Activated effector memory CD4-positive, alpha-beta T cell treated with Interleukin-2 at 50 U/mL for 16 hours (primary cell): ENCODE results near the gene PRKCZ.

Experiments used
- DNase-seq: peaks from one replicate; pipeline ENCODE4 v3.0.0-alpha.2; 2020

The PRKCZ gene

DNA sequence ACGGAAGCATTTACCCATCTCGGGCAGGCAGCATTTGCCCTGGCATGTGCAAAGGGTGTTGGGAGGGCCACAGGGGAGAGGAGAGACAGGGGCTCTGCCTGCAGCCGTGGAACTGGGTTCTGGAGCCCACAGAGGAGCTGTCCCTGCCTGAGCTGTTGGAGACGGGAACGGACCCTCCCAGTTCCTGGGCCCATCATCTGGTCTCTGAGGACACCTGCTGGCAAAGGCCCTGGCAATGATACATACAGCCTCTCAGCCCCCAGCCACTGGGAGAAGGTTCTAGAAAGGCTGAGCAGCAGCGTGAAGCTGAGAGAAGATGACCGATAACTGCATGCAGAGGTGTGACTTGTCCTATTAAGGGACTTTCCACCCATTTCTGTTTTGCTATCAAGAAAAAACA is 113.0 kb downstream of the PRKCZ start:
- no peak for DNase-seq

DNA sequence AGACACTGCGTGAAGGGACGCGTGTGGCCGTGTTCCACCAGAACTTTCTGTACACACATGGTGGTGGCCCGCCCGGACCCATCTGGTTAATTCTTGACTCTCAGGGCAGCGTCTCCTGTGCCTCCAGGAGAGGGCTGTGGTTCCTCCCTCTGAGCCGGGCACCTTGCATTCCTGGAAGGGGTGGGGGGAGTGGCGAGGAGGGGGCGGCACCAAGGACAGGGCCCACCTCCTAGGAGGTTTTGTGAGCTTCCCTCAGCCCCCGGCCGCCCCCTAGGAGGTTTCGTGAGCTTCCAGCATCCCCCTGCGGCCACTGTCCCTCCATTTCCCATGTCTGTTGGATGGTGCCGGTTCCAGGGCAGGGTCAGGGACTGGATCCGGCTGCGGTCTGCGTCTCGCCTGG is 115.4 kb downstream of the PRKCZ start:
- no peak for DNase-seq

DNA sequence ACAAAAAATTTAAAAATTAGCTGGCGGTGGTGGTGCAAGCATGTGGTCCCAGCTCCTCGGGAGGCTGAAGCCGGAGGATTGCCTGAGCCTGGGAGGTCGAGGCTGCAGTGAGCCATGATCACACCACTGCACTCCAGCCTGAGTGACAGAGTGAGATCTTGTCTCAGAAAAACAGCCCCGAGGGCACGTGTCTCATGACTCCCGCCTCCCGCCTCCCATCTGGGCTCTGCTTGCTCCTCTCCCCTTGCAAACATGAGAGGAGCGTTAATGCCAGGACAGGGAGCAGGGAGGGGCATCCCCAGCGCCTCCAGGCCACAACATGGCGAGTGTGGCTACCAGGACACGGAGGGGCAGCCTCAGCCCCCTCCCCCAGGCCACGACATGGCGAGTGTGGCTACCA is 116.0 kb downstream of the PRKCZ start:
- no peak for DNase-seq

DNA sequence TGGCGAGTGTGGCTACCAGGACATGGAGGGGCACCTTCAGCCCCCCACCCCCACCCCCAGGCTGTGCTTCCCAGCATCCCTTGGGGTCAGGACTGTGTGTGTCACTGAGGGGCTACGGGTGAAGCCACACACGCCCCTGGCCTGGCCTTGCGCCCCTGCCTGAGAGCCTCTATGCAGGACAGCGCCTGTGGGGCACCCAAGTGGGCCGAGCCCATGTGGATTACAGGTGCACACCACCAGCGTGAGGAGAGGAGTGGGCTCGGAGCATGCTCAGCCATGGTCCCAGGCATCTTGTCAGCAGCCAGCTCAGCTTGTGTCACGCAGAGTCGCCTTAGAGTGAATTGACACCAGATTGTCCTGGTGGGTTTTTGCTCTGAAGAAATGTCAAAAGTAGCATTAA is 116.5 kb downstream of the PRKCZ start:
- no peak for DNase-seq

DNA sequence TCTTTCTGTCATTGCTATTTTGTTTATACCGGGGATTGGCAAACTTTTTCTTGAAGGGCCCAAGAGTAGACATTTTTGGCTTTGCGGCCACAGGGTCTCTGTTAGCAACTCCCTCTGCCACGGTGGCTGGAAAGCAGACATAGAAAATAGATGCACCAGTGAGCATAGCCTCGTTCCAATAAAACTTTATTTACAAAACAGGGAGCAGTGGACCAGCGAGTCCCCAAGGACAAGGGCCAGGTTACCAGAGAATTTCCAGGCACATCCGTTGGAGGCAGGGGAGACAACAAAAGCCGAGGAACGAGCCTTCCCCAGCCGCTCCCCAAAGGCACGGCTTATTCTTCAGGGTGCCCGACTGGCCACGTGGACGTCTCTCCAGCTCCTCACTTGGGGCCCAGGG is 117.9 kb downstream of the PRKCZ start:
- no peak for DNase-seq

DNA sequence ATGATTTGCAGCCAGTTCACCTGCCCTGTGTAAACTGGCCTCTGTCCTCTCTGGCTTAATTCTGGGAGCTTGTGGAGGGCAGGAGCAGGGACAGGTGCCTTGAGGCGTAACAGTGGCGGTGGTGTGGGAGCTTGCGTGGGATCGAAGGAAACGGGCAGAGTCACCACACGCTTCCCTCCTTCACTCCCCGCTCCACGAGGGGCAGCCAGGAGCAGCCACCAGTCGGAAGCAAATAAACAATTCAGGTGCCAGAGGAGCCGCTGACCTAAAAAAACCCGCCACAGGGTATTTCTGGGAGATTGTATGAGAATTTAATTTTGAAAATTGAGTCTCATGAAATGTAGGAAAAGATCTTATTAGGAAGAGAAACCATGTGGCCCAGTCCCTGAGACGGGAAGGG is 118.3 kb downstream of the PRKCZ start:
- DNase-seq, result no peak

DNA sequence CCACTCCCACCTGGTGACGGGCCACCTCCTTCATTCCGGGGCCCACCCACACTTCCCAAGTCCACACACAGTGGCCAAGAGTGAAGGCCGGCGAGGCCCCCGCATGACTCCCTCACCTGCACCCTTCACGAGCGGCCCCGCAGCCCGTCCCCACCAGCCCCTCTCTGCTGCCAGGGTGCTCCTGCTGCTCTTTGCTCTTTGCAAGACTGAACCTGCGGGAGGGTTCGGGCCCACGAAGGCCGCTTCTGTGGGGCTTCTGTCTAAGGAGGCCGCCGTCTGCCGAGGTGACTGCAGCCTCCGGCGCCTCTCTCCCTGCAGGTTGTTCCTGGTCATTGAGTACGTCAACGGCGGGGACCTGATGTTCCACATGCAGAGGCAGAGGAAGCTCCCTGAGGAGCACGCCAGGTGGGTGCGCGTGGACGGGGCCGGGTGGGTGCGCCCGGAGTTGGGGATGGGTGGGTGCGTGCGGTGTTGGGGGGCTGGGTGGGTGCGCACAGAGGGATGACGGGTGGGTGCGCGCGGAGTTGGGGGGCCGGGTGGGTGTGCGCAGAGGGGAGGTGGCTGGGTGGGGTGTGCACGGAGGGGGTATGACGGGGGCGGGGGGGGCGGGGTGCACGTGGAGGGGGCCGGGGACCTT is 119.1 kb downstream of the PRKCZ start:
- DNase-seq, result no peak

DNA sequence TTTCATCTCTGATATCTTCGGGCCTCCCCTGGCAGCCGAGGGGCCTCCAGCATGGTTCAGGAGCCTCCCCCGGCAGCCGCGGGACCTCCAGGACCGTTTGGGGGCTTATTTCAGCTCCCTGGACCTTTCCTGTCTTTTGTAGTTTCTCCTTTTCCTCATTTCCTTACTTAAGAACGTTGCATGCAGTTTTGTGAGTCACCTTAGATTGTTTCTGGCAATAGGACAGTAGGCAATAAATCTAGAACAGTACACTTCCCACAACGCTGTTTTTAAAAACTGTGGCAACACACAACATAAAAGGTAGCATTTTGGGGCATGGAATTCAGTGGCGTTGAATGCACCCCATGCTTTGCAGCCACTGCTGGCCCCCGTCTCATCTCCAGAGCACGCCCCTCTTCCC is 120.0 kb downstream of the PRKCZ start:
- no peak for DNase-seq

DNA sequence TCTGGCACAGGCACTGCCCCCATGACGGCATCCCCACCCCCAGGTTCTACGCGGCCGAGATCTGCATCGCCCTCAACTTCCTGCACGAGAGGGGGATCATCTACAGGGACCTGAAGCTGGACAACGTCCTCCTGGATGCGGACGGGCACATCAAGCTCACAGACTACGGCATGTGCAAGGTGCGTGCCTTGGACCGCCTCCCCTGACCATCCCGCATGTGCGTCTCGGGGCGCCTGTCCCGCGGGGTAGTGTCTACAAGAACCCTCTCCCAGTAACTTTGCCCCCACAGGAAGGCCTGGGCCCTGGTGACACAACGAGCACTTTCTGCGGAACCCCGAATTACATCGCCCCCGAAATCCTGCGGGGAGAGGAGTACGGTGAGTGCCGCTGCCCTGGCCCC is 121.8 kb downstream of the PRKCZ start:
- no peak for DNase-seq

DNA sequence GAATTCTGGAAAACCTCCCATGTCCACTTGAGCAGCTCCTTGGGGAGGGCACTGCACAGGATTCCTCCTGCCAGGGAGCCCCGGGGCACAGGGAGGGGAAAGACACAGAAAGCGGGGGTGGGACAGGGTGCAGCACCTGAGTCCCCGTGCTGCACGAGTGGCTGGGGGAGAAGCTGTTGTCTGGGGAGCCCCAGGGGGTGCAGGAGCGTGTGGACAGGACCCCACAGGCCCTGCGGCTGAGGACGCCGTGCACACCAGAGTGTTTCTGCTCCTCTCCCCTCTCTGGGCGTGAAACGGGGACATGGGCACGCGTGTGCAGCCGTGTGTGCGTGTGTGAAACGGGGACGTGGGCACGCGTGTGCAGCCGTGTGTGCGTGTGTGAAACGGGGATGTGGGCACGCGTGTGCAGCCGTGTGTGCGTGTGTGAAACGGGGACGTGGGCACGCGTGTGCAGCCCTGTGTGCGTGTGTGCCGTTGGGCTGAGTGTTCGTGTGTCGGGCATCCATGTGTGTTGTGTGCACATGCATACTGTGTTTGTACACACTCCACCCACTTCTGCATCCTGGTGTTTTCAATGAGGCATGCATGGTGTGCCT is 122.4 kb downstream of the PRKCZ start:
- DNase-seq, result no peak

DNA sequence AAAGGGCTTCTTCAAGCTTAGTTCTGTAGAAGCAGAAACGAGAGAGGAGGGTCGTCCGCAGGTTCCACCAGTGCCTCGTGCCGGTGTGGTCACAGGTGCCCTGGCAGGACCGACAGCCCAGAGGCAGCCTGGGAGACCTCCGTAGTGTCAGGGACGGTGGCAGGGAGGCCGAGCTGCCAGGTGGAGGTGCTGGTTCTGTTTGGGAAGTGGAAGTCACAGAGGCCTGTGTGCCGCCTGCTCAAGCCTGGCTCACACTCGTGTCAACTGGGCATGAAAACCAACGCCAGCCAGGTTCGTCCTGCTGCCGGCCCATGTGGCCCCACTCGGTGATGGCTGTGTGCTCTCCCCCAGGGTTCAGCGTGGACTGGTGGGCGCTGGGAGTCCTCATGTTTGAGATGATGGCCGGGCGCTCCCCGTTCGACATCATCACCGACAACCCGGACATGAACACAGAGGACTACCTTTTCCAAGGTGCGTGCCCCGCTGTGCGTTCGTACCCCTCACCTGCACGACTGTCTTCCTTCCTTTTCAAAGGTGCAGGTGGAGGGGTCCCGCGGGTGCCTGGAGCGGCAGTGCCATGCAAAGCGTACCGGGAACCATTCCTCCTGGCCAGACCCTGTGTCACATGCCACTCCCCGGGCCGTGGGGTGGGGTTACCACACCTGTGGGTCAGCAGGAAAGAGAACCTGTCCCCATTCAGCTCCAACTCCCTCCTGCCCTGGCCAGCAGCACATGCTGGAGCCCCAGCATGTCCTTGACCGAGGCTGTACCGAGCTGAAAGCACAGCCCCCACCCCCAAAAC is 123.5 kb downstream of the PRKCZ start:
- DNase-seq, result no peak

DNA sequence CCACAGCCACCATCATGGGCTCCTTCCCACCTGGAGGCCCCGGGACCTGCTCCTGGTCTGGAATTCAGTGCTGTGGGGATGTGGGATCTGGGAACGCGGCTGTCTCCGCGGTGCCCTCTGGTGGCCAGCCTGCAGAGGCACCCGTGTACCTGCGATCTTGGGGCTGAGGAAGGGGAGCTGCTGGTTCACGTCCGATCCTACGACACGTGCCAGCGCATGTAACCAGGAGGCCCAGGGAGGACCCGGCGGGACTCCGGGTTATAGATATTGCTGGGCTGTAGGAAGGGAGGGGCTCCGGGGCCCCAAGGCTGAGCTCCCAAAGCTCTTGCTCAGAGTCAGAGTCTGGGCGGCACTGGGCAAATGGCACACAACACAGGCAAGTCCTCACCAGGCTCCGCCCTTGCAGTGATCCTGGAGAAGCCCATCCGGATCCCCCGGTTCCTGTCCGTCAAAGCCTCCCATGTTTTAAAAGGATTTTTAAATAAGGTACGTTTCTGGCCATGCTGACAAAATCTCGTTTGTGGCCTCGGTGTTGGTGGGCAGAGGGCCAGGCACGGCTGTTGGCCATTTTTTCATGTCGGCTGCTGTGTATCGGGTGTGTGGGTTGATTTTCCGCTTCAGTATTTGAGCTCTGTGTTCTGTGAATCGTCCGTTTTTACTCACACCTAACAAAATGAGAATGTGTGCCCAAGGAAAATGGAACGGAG is 124.3 kb downstream of the PRKCZ start:
- DNase-seq, result no peak

DNA sequence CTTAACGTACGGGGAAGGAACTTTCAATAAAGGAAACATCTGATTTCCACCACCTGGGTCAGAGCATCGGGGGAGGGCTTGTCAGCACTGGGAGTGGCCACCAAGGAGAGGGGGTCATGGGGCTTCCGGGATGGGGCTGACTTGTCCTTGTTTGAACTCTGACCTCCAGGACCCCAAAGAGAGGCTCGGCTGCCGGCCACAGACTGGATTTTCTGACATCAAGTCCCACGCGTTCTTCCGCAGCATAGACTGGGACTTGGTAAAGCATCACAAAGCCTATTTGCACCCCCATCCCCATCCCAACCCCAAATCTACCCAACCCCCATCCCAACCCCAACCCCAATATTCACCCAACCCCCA is 124.8 kb downstream of the PRKCZ start:
- no peak for DNase-seq

DNA sequence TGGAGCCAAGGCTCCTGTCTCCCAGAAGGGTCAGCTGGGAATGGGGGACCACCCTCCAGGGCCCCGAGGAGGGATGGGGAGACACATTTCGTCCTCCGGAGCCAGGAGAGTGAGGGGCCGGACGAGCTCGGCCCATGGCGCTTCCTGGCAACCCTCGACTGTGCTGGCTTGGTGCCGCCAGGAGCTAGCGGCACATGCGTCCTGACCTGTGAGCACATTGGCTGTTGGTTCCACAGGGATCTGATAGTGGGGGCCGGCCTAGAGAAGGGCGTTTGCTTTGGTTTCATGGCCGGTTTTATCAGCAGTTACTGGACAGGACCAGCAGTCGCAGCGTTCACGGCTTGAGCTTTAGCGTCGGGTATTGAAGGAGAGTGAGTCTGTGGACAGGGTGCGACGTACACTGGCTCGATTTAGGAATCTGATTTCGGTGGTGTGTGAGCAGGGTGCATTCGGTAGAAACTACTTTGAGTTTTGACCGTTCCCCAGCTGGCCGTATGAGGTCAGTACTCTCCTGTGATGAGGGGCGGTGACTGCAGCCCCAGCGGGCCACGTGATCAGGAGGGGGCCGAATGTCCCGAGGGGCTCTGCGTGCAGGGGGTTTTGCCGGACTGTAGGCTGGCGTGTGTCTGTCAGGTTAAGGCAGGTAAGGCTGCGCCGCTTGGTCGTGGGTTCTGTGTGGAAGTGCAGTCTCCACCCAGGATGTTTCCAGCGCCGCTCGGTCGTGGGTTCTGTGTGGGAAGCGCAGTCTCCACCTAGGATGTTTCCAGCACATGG is 125.7 kb downstream of the PRKCZ start:
- no peak for DNase-seq

DNA sequence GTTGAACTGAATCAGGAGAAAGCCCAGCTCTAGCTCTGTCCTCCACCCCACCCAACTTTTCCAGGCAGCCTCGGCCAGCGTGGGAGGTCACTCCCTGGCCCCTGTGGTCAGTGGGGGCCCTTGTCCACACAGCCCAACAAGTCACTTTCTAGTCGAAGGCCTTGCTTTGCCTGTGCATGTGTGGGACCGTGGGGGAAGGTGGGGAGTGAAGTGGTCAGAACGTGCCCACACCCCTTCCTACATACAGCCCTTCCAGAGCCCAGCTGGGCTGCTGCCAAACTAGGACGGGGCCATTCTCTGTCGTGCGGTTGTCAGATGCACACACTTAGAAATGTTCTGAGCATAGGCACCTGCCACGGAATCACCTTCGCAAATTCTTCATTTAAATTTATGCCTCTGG is 126.4 kb downstream of the PRKCZ start:
- DNase-seq, result no peak

DNA sequence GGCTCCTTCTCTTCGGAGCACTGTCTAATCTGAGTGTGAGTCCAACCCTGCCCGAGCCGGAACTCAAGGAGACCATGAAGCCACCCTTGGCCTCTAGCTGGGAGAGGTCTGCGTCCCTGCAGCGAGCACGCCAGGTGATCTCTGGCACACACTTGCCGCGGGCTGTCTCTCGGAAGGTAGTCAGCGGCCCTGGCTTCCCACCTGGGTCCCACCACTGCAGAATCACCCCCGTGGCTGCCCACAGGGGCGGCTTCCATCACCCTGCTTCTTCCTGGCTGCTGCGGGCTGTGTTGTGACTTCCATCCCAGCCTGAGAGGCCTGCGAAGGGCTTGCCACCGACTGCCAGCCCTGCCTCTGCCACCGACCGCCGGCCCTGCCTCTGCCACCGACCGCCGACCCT is 127.3 kb downstream of the PRKCZ start:
- no peak for DNase-seq

DNA sequence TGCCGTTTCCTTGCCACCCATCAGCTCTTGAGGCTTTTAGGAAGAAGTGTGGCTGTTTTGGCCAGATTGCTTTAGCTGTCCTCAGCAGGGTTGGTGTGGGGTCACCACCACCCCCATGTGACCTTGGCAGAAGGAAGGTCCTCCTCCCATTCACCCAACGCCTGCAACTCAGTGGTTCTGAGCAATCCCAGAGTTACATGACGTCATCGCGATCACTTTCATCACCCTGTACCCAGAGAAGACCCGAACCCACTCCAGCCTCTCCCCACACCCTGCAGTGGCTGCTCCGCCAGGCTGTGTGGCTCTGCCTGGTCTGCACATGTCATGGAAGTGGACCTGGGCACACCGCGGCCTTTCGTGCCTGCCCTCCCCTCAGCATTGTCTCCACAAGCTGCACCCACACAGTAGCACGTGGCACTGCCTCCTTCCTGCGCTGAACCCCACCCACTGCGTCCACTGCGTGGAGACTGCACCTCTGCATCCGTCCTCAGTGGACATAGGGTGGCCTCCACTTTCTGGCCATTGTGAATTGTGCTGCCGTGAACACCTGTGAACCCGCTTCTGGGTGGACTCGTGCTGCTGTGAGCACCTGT is 127.8 kb downstream of the PRKCZ start:
- DNase-seq, result no peak

DNA sequence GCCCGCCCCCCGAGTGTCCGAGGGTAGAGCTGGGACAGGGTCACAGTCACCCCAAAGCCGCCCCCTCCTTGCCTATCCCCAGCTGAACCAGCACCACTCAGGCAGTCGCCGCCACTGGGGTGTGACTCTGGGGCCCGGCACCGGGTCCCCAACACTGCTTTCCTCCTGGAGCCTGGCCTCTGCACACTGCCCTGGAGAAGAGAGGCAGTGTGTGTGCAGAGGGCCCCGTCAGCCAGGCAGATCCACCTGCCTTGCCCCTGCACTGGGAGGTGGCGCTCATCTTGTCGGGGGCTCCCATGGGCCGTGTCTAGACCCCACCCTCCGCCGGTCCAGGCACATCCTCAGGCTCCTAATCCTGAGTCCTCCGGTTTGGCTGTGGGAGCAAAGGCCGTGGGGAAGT is 128.7 kb downstream of the PRKCZ start:
- no peak for DNase-seq

DNA sequence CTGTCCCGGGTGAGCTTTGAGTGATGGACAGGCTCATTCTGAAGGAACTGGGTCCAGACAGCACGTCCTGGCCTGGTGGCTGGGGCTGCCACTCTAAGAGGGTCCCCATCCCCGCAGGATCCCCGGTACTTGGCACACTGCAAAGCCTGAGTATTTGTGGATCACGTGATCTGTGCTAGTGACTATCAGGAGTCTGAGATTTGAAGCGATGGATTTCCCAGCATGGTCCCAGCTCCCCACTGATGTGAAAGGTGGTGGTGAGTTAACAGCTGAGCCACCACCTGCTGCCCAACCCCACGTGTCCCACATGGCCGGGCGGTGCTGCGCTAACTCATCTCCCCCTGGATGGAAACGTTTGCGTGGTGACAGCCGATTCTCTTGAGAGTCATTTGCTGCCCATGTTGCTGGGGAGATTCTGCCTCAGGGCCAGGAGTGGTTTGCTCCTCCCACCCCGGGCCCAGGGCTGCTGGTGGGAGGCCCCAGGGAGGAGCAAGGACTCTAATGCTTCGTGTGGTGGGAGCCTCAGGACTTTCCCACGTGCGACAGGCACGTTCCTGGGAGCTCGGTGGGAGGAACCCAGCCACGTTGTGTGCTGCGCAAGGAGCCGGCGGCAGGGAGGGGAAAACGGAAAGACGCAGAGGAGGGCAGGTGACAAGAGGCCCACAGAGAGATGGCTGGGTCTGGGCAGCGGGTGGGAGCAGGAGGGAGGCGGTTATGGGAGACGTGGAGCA is 129.2 kb downstream of the PRKCZ start:
- no peak for DNase-seq

DNA sequence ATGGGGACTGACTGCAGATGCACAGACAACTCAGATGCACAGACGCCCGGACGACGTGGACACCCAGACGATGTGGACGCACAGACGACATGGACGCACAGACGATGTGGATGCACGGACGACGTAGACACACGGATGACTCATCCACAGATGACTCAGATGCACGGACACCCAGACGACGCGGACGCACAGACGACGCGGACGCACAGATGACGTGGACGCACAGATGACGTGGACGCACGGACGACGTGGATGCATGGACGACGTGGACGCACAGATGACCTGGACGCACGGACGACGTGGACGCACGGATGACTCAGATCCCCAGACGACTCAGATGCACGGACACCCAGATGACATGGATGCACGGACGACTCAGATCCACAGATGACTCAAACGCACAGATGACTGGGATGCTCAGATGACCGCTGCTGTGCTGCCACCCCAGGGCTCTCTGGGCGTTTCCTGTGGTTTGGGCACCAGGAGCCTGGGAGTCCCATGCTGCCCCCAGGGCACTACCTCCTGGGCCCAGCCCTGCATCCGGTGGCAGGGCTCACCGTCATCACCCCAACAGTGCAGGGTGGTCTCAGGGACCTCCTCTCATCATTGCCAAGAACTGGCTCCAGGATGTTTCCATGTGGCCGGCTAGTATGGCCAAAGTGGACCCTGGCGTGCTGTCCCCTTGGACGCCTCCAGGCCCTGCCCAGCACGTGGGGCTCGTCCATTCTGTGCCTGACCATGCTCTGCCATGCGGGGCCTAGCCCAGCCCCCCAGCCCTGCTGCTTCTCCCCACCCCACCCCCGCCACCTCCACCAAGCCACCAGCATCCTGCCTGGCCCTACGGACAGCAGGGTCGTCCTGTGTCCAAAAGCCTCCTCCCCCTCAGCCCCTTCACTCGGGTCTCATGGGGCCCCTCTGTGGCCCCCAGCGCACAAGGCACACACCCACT is 130.4 kb downstream of the PRKCZ start:
- no peak for DNase-seq

DNA sequence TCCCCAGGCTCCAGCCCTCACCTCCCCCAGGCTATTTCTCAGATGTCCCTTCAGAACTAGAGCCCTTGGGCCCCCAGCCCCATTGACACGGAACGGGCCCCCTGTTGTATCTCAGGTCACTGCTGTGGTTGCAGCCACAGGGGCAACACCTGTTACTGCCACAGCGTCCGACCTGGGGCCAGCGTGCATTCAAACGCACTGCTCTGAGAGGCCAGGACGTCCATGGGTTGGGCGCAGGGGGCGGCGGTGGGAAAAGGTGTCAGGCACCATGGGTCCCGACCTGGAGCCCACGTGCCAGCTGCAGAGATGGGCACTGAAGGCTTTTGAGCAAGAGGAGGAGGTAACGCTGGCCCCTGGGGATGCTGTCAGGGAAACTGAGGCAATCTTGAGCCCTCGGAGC is 131.1 kb downstream of the PRKCZ start:
- DNase-seq, result no peak
